Activated naive CD4-positive, alpha-beta T cell treated with anti-CD3 and anti-CD28 coated beads, Interleukin-2, amount 50 U/mL, for 72 hours (primary cell): ENCODE data around the gene PAX4. TPM values are rescaled to one million over a fixed set of nuclear protein-coding genes. Genes with fewer than 3 reads are reported as not detected.

Experiments used
- ATAC-seq, 2 donors: fragments of 150-1000 bp; cut with Tn5 transposase; 2 replicates each; pipeline ENCODE4 v1.10.0; 2021; ENCODE audit warnings: mild to moderate bottlenecking in 2 of 2, moderate library complexity in 2 of 2
- DNase-seq, 2 donors: peaks; one replicate each; pipeline ENCODE4 v3.0.0; 2021 to 2022; ENCODE audit warnings: low spot score in 2 of 2
- H3K27ac Mint-ChIP-seq, 2 donors: one replicate each; pipeline ENCODE4 v1.8.0; 2022; ENCODE audit warnings: mild to moderate bottlenecking in 2 of 2, mixed read lengths in 2 of 2
- H3K36me3 Mint-ChIP-seq, 2 donors: one replicate each; pipeline ENCODE4 v1.8.0; 2022; ENCODE audit warnings: mixed read lengths in 2 of 2
- H3K9me3 Mint-ChIP-seq, 2 donors: one replicate each; pipeline ENCODE4 v1.8.0; 2022; ENCODE audit warnings: mixed read lengths in 2 of 2
- total RNA-seq, 2 donors: library from RNA; stranded (reverse); gene quantifications; one replicate each; pipeline ENCODE4 v1.2.3, GENCODE V29; 2022

The PAX4 gene
- total RNA-seq, 2 donors from 2014 or later = not detected

GRCh38 chr7:127644484-127644883 is 26.5 kb upstream of the PAX4 start:
- ATAC-seq (no peak), DNase-seq (no peak)
- no peaks in the 10 kb centered on the region for H3K36me3 Mint-ChIP-seq
- no peak overlapping the region for H3K27ac Mint-ChIP-seq
- H3K9me3 Mint-ChIP-seq = no peaks in the 10 kb centered on the region

- Mint-ChIP-seq H3K27ac (no peak overlapping the region), H3K9me3 (peaks cover 0 to 5% of the 10 kb centered on the region in 2 donors), H3K36me3 (no peaks in the 10 kb centered on the region)
- ATAC-seq (no peak), DNase-seq (no peak)
Measured at GRCh38 chr7:127638197-127638596, 20.3 kb upstream of the PAX4 start.

DNA sequence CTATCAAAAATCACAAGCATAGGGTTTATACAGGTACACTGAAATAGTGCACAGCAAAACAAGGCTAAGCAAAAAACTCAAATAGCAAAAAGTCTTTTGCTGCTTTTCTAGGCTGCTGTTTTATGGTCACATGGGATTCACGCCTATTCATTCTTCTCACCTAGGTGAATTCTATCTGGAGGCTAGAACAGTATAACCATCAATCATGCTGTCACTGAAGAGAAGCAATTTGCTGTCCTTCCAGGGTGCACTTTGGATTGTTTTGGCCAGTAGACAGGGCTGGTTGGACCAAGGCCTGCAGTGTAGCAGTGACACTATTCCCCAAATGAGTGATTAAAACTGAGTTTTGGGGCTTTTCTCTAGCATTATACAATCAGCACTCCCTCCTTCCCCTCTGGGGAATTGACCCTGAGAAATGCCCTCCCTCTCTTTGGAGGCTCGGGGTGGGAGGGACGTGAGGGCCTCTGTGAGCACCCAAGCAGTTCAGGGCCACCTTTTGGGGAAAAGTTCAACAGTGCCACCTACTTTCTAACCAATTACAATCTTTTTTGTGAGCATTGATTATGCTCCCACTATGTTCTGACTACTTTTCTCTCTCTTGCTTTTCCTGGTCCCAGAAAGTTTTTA is 17.8 kb upstream of the PAX4 start:
- no peak for ATAC-seq
- Mint-ChIP-seq H3K36me3 (no peaks in the 10 kb centered on the region), H3K27ac (no peak overlapping the region), H3K9me3 (peaks cover 0 to 5% of the 10 kb centered on the region in 2 donors)
- no peak for DNase-seq

GRCh38 chr7:127632276-127632910 is 14.5 kb upstream of the PAX4 start:
- peaks cover 0 to 5% of the 10 kb centered on the region in 2 donors for H3K9me3 Mint-ChIP-seq
- H3K36me3 Mint-ChIP-seq = no peaks in the 10 kb centered on the region
- no peak overlapping the region for H3K27ac Mint-ChIP-seq
- DNase-seq (no peak), ATAC-seq (no peak)

DNA sequence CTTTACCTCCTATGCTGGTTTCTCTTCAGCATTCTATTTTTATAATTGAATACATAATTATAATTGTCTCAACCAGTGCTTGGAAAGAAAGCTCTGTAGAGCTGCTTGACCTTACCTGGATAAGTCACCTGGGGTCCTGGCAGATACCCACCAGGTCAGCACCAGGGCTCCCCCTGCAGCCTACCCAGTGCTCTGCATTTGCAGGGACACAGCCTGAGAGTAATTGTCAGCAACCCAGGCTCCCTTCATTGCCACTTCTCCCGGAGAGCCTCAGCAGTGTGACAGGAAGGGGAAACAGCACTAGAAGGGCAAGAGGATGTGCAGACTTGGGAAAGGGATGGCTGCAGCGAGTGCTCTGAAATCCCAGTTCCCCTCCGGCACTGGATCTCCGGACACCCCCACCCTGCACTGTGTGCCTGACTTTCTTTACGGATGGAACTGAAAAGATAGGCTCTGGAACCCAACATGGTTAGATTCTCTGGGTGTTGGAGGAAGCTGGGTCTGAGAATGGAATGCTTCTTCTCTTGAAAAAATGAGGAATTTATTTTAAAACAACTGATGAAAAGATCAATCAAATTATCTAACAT is 11.4 kb upstream of the PAX4 start:
- H3K9me3 Mint-ChIP-seq = no peaks in the 10 kb centered on the region
- ATAC-seq (peak; percentile 54 to 77), DNase-seq (peak in 1 of 2 donors; percentile 54)
- H3K27ac Mint-ChIP-seq = no peak overlapping the region
- H3K36me3 Mint-ChIP-seq = no peaks in the 10 kb centered on the region

DNA sequence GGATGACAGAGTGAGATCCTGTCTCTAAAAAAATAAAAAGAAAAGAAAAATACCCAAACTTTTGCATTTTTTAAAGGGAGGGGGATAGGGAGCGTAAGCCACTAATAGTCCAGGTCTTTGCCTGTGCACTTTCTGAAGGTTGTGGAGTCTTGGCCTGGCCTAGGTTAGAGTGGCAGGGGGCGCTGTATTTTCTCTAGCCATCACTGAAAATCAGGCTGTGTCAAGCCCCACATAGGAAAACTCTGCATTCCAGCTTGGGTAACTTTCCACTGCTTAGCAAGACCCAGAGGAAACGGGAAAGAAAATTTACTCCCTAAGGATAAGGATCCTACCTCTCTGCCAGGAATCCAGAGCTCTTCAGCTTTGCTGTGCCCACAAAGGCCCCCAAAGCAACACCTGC is 10.5 kb upstream of the PAX4 start:
- Mint-ChIP-seq H3K36me3 (no peaks in the 10 kb centered on the region), H3K27ac (no peak overlapping the region), H3K9me3 (no peaks in the 10 kb centered on the region)
- DNase-seq = no peak
- ATAC-seq = no peak

DNA sequence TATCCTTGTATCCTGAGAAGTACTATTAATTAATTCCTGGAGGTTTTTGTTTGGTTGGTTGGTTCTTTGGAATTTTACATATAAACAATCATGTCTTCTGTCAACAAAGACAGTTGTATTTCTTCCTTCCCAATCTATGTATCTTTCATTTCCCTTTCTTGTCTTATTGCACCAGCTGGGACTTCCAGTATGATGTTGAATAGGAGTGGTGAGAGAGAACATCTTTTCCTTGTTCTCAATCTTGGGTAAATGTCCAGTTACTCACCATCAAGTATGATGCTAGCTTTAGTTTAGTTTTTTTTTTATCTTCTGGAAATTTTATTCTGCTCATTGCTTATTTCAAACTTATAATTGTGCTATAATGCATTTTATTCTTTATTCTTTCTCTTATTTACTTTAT is 7.4 kb upstream of the PAX4 start:
- ATAC-seq (no peak), DNase-seq (no peak)
- Mint-ChIP-seq H3K27ac (no peak overlapping the region), H3K9me3 (no peaks in the 10 kb centered on the region), H3K36me3 (no peaks in the 10 kb centered on the region)

GRCh38 chr7:127620406-127621233 is 2.7 kb upstream of the PAX4 start:
- H3K36me3 Mint-ChIP-seq = no peaks in the 10 kb centered on the region
- ATAC-seq (peak in 1 of 2 donors; percentile 32), DNase-seq (no peak)
- H3K27ac Mint-ChIP-seq = no peak overlapping the region
- H3K9me3 Mint-ChIP-seq = no peaks in the 10 kb centered on the region

- no peak for DNase-seq
- ATAC-seq = no peak
- no peaks in the 10 kb centered on the region for H3K9me3 Mint-ChIP-seq
- no peaks in the 10 kb centered on the region for H3K36me3 Mint-ChIP-seq
- H3K27ac Mint-ChIP-seq = no peak overlapping the region
Measured at GRCh38 chr7:127619681-127620405, 1.9 kb upstream of the PAX4 start.

GRCh38 chr7:127618775-127619174 is 833 bp upstream of the PAX4 start:
- ATAC-seq = no peak
- Mint-ChIP-seq H3K27ac (no peak overlapping the region), H3K9me3 (no peaks in the 10 kb centered on the region), H3K36me3 (no peaks in the 10 kb centered on the region)
- no peak for DNase-seq

DNA sequence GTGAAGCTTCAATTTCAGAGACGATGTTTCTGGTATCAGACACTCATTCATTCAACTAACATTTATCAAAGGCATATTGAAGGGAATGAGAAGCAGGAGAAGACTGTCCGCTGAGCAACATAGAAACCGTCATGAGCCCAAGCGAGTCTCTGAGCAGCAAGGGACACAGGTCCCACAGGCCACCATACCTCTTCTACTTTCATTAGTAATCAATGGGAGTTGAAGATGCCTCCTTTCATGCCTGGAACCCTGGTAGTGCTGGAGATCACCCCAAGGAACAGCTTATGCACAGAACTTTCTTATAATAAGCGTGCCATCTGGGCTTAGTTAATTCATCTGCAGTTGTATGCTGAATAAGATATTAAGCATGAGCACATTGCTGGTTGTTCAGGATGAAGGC is 1.2 kb downstream of the PAX4 start:
- DNase-seq (no peak), ATAC-seq (no peak)
- no peak overlapping the region for H3K27ac Mint-ChIP-seq
- H3K9me3 Mint-ChIP-seq = peaks cover 0 to 3% of the 10 kb centered on the region in 2 donors
- no peaks in the 10 kb centered on the region for H3K36me3 Mint-ChIP-seq

DNA sequence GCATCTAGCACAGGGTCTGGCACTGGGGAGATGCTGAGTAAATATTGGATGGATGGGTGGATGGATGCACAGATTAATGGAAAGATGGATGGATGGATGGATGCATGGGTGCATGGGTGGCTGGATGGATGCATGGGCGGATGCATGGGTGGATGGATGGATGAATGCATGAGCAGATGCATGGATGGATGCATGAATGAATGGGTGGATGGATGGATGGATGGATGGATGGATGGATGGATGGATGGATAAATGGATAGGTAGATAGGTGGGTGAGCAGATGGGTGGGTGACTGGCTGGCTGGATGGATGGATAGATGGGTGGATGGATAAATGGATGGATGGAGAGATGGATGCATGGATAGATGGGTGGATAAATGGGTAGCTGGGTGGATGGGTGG is 5.7 kb downstream of the PAX4 start:
- Mint-ChIP-seq H3K27ac (no peak overlapping the region), H3K36me3 (no peaks in the 10 kb centered on the region), H3K9me3 (peaks cover 0 to 3% of the 10 kb centered on the region in 2 donors)
- no peak for DNase-seq
- no peak for ATAC-seq

DNA sequence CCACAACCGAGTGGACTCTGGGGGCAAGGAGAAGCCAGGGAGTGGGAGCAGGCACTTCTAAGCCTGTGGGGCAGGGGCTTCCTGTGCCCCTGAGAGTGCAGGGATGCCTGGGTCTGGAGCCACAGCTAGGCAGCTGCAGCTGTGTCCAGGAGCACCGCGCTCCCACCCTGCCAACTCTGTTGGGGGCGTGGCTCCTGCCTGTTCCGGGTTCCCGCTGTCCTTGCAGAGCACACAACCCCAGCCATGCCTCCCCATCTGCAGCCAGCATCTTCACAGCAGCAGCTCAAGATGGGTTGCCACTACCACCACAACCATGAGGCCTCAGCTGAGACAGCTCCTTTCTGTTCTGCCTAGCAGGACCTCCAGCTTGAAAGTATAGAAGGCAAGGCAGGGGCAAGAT is 8.6 kb downstream of the PAX4 start:
- H3K9me3 Mint-ChIP-seq = peaks cover 0 to 3% of the 10 kb centered on the region in 2 donors
- ATAC-seq = no peak

DNA sequence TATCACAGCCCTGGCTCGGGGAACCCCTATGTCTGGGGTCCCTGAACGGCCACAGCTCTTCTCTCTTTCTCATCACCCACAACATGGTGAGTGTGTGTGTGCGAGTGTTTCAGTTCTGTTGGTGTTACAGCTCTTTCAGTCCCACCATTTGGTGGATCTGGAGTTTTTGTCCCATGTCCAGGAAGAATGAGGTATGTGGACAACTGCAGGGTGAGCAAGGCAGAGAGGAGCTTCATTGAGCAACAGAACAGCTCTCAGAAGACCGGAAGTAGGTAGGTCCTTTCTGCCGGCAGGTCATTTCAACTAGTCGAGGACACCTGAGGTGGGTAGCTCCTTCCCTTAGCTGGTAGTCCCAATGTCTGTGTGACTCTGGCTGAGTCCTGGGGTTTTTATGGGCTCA is 9.5 kb downstream of the PAX4 start:
- Mint-ChIP-seq H3K9me3 (peaks cover 0 to 3% of the 10 kb centered on the region in 2 donors), H3K36me3 (no peaks in the 10 kb centered on the region), H3K27ac (no peak overlapping the region)
- no peak for DNase-seq
- no peak for ATAC-seq

More for the DNA sequence above, 8.6 kb downstream of the PAX4 start:
- Mint-ChIP-seq H3K27ac (no peak overlapping the region), H3K36me3 (no peaks in the 10 kb centered on the region)
- DNase-seq = no peak

- no peaks in the 10 kb centered on the region for H3K36me3 Mint-ChIP-seq
- H3K9me3 Mint-ChIP-seq = no peaks in the 10 kb centered on the region
- H3K27ac Mint-ChIP-seq = no peak overlapping the region
- DNase-seq (no peak), ATAC-seq (no peak)
Measured at GRCh38 chr7:127600885-127601284, 17.1 kb downstream of the PAX4 start.

GRCh38 chr7:127598318-127598717 is 19.6 kb downstream of the PAX4 start:
- ATAC-seq = no peak
- DNase-seq = no peak
- no peak overlapping the region for H3K27ac Mint-ChIP-seq
- no peaks in the 10 kb centered on the region for H3K36me3 Mint-ChIP-seq
- no peaks in the 10 kb centered on the region for H3K9me3 Mint-ChIP-seq

- Mint-ChIP-seq H3K36me3 (peaks cover 0 to 10% of the 10 kb centered on the region in 2 donors), H3K27ac (no peak overlapping the region), H3K9me3 (no peaks in the 10 kb centered on the region)
- no peak for ATAC-seq
- no peak for DNase-seq
Measured at GRCh38 chr7:127595737-127596136, 22.2 kb downstream of the PAX4 start.
